Pancreas (tissue), 10 donors: ENCODE results near the gene CSRP1. TPM values are rescaled to one million over a fixed set of nuclear protein-coding genes. Genes with fewer than 3 reads are reported as not detected.

Source experiments
- ATAC-seq, 4 donors: fragments of 200-7000 bp; cut with Tn5 transposase; one replicate each; pipeline versions ENCODE4 v1.8.0 to v1.9.1; 2020; ENCODE audit warnings: mild to moderate bottlenecking in 4 of 4, moderate library complexity in 4 of 4
- DNase-seq, 6 donors: peaks; one replicate each; pipeline ENCODE4 v3.0.0-alpha.2; 2020
- FAIRE-seq: peaks from 2 replicates; lab custom pipeline; 2012; peaks lifted over from hg19 to GRCh38; lab: Jason Lieb, UNC
- H3K27ac ChIP-seq, 4 donors: fragments of 200-600 bp; sonication (generic); 1 replicate in 3 of 4; 2 replicates in 1 of 4; pipeline versions ENCODE4 v1.5.0 to v1.8.0; 2020
- H3K27me3 ChIP-seq, 4 donors: fragments of 200-600 bp; one replicate each; pipeline ENCODE4 v1.8.0; 2021
- H3K36me3 ChIP-seq, 3 donors: fragments of 200-600 bp; sonication (generic) in 1 of 3; one replicate each; pipeline versions ENCODE4 v1.5.0 to v1.8.0; 2020 to 2021
- H3K4me1 ChIP-seq, 3 donors: fragments of 200-600 bp; one replicate each; pipeline ENCODE4 v1.8.0; 2021
- H3K4me3 ChIP-seq, 4 donors: fragments of 200-600 bp; sonication (generic) in 2 of 4; one replicate each; pipeline versions ENCODE4 v1.5.0 to v1.8.0; 2020 to 2021
- H3K9me3 ChIP-seq, 4 donors: fragments of 200-600 bp; one replicate each; pipeline ENCODE4 v1.8.0; 2021
- WGBS, 2 donors: extraction: QIAGEN DNeasy Blood & Tissue Kit; methylation state at CpG; one replicate each; pipeline ENCODE4 v1.1.7; 2013; 5-methylcytosine and 5-hydroxymethylcytosine counted together
- intact Hi-C, 3 donors: fragments of 100-400 bp; cut with DNase I; formaldehyde crosslinking; loops; one replicate each; pipeline versions ENCODE4 v1.11.1 to v1.14.2; 2022
- polyA plus RNA-seq, 2 donors: library from polyadenylated mRNA; stranded (reverse); fragments of 200-250 nt; gene quantifications; one replicate each; pipeline ENCODE4 v1.2.3, GENCODE V29; 2013
- total RNA-seq, 6 donors: library from RNA; stranded (reverse); fragmentation: NEBNext Ultra II Directional in 4 of 6; extraction: Animal tissue kit (Norgen Biotek cat#: 25700) in 4 of 6; gene quantifications; one replicate each; pipeline versions ENCODE4 v1.2.1 to v1.2.4, GENCODE V29; 2021 to 2023
- TF ChIP-seq, protein P1 (sequence below), 4 donors: fragments of 200-600 bp; sonication (generic) in 3 of 4; IDR thresholded peaks; one replicate each; pipeline versions ENCODE4 v1.5.0 to v1.8.0; 2021; ENCODE audit warnings: antibody characterized with exemption in 4 of 4
- donor health status: healthy with polysubstance abuse.
- donor health status: DM: no; HTN: no; CAD: no; lungs with moderate emphysema.
- donor health status: DM: no; HTN: no; CAD: no.
- donor health status: control.
- donor health status: control.
- donor health status: Bipolar disorder and iron deficiency.
- donor health status: DM: yes; HTN: yes; CAD: no.
- donor health status: DM: no; HTN: no; CAD: no.
- donor health status: DM: no; HTN: no; CAD: no.
- donor health status: DM: yes; HTN: yes; CAD: no.

CSRP1 gene
- total and polyA plus RNA-seq, 8 donors: 49.6 to 103 (median 72.0) TPM

DNA sequence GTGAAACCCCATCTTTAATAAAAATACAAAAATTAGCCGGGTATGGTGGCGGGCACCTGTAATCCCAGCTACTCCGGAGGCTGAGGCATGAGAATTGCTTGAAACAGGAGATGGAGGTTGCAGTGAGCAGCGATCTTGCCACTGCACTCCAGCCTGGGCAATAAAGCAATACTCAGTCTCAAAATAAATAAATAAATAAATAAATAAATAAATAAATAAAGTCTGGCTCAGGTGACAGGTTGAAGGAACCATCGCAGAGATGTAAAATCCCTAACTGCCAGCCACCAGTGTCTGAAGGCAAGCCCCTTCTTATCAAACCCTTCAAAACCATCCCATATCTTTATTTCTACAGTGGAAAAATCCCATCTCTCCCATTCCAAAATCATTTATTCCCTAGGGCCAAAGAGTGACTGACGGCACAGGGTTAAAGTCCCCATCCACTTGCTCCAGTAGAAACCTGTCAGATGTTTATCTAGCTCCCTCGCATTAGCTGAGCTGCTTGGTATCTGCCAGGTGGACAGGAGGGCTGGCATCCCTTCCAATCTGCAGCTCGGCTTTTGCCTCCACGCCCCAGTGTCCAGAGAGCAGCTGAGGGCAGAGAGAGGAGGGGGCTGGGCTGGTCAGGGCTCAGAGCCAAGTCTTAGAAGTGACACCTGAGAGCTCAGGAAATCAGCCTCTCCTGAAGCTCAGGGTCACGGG lies 5.0 kb downstream of the CSRP1 start:
- peak in 2 of 4 donors; percentile 15 to 34 for ATAC-seq
- Histone ChIP-seq H3K9me3 (no peaks in the 10 kb centered on the region), H3K4me3 (no peak overlapping the region), H3K4me1 (peaks cover 36 to 58% (median 41%) of the 10 kb centered on the region in 3 donors), H3K27me3 (no peaks in the 10 kb centered on the region), H3K36me3 (no peaks in the 10 kb centered on the region), H3K27ac (peak overlapping the region in 1 of 4 donors; percentile 72)
- intact Hi-C loops: no loop called here
- no peak for FAIRE-seq
- TF ChIP-seq, protein P1, sequence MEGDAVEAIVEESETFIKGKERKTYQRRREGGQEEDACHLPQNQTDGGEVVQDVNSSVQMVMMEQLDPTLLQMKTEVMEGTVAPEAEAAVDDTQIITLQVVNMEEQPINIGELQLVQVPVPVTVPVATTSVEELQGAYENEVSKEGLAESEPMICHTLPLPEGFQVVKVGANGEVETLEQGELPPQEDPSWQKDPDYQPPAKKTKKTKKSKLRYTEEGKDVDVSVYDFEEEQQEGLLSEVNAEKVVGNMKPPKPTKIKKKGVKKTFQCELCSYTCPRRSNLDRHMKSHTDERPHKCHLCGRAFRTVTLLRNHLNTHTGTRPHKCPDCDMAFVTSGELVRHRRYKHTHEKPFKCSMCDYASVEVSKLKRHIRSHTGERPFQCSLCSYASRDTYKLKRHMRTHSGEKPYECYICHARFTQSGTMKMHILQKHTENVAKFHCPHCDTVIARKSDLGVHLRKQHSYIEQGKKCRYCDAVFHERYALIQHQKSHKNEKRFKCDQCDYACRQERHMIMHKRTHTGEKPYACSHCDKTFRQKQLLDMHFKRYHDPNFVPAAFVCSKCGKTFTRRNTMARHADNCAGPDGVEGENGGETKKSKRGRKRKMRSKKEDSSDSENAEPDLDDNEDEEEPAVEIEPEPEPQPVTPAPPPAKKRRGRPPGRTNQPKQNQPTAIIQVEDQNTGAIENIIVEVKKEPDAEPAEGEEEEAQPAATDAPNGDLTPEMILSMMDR (IDR thresholded peaks at IDR 0.05): no peak
- DNase-seq: peak in 3 of 6 donors; percentile 56 to 69 (median 61)
- WGBS, 2 donors: 52 to 57% methylated on average over 8 to 10 of the region's 10 CpGs

GRCh38 chr1:201501144-201501543 lies 5.8 kb downstream of the CSRP1 start:
- Histone ChIP-seq H3K27ac (peak overlapping the region in 1 of 4 donors; percentile 13), H3K9me3 (no peaks in the 10 kb centered on the region), H3K4me3 (no peak overlapping the region), H3K4me1 (peaks cover 36 to 57% (median 41%) of the 10 kb centered on the region in 3 donors), H3K27me3 (no peaks in the 10 kb centered on the region), H3K36me3 (no peaks in the 10 kb centered on the region)
- intact Hi-C loops: no loop called here
- DNase-seq: no peak
- no peak for FAIRE-seq
- WGBS, 2 donors: 84 to 88% methylated on average over 8 of the region's 8 CpGs
- TF ChIP-seq, protein P1 (IDR thresholded peaks at IDR 0.05): no peak
- no peak for ATAC-seq

GRCh38 chr1:201500670-201501120 lies 6.2 kb downstream of the CSRP1 start:
- H3K36me3 ChIP-seq: peaks cover 0 to 4% (median 0%) of the 10 kb centered on the region in 3 donors
- TF ChIP-seq, protein P1 (IDR thresholded peaks at IDR 0.05): no peak
- no peak for FAIRE-seq
- H3K4me1 ChIP-seq: peaks cover 32 to 52% (median 36%) of the 10 kb centered on the region in 3 donors
- 34 to 44% methylated on average over 4 of the region's 4 CpGs for WGBS, 2 donors
- H3K27ac ChIP-seq: peak overlapping the region in 2 of 4 donors; percentile 7 to 13
- intact Hi-C loops: no loop called here
- H3K9me3 ChIP-seq: no peaks in the 10 kb centered on the region
- no peak for DNase-seq
- no peak overlapping the region for H3K4me3 ChIP-seq
- no peak for ATAC-seq
- H3K27me3 ChIP-seq: no peaks in the 10 kb centered on the region

- DNase-seq: no peak
- peak overlapping the region in 2 of 4 donors; percentile 7 to 13 for H3K27ac ChIP-seq
- intact Hi-C loops: no loop called here
- peaks cover 0 to 11% (median 6%) of the 10 kb centered on the region in 3 donors for H3K36me3 ChIP-seq
- ATAC-seq: no peak
- H3K9me3 ChIP-seq: no peaks in the 10 kb centered on the region
- no peaks in the 10 kb centered on the region for H3K27me3 ChIP-seq
- 81 to 82% methylated on average over 8 of the region's 8 CpGs for WGBS, 2 donors
- H3K4me1 ChIP-seq: peaks cover 29 to 45% (median 32%) of the 10 kb centered on the region in 3 donors
- no peak for FAIRE-seq
- H3K4me3 ChIP-seq: no peak overlapping the region
- TF ChIP-seq, protein P1 (IDR thresholded peaks at IDR 0.05): no peak
Observed at GRCh38 chr1:201499795-201500669, 6.9 kb downstream of the CSRP1 start.
